Measurements from ENCODE around the gene C5orf63. TPM values are rescaled to one million over a fixed set of nuclear protein-coding genes. Genes with fewer than 3 reads are reported as not detected.

The C5orf63 gene
- total and polyA plus RNA-seq, 2 of the 8 experiments (the other 6 are each of a cell fraction or from before 2014, with no cell fraction given): 0.67 to 0.71 TPM

DNA sequence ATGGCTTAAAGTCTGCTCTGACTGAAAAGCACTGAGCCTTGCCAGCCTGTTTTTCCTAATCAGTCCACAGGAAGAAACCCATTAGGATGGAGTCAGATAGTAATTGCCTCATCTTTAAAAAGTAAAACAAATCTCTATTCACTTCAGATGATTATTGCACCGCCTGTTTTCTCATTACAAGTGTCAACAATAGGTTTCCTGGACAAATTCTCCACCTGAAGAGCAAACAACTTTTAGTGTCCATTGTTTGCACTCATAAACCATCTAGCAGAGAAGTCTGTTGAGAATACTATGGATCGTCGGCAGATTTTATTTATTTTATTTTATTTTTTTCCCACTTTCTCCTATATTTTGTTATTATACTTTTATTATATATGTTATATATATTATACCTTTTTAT lies 20.3 kb downstream of the C5orf63 start:
- H3K14ac ChIP-seq (ENCODE audit: insufficient read length): no peak overlapping the region
- H3K4me3 ChIP-seq (ENCODE audit: extremely low read depth in 1 of 4, insufficient read depth in 2 of 4, low read depth in 3 of 4, low read length in 4 of 4): no peak overlapping the region
- H2BK12ac ChIP-seq (ENCODE audit: low read depth, low read length): no peak overlapping the region
- no peak overlapping the region for H2BK5ac ChIP-seq (ENCODE audit: low read depth, low read length)
- no peak overlapping the region for H2AFZ ChIP-seq (ENCODE audit: low read length)
- H3K18ac ChIP-seq (ENCODE audit: extremely low read depth, low read length): no peak overlapping the region
- no peak overlapping the region for H2BK15ac ChIP-seq (ENCODE audit: low read length)
- no peak overlapping the region for H2BK120ac ChIP-seq (replicated peaks; ENCODE audit: low read depth, low read length)
- no peak for FAIRE-seq
- no peak overlapping the region for H4K8ac ChIP-seq (ENCODE audit: extremely low read depth, insufficient read depth, low read length)
- no peak overlapping the region for H2AK5ac ChIP-seq (ENCODE audit: low read depth, low read length)
- no peaks in the 10 kb centered on the region for H4K20me1 ChIP-seq (replicated peaks in 1 of 2; ENCODE audit: control insufficient read depth in 1 of 2, insufficient read depth in 2 of 2, low read length in 2 of 2)
- H3K4me1 ChIP-seq (replicated peaks in 1 of 4; ENCODE audit: control insufficient read depth in 3 of 4, insufficient read depth in 4 of 4, low read length in 3 of 4): no peaks in the 10 kb centered on the region
- no peaks in the 10 kb centered on the region; a peak in 1 of 8 replicates for H3K36me3 ChIP-seq (ENCODE audit: control insufficient read depth in 2 of 4, insufficient read depth in 4 of 4, low read length in 3 of 4)
- TF ChIP-seq SRF (IDR thresholded peaks at IDR 0.05; ENCODE audit: low read depth, low read length) (no peak), GTF2F1 (IDR thresholded peaks at IDR 0.05; ENCODE audit: borderline replicate concordance, low read depth, low read length) (no peak), SP1 (IDR thresholded peaks at IDR 0.05; ENCODE audit: low read depth, low read length) (no peak), RFX5 (IDR thresholded peaks at IDR 0.05; ENCODE audit: borderline replicate concordance, low read depth, low read length) (no peak), FOSL1 (IDR thresholded peaks at IDR 0.05; ENCODE audit: insufficient read depth, low read depth, low read length) (no peak), TEAD4 (IDR thresholded peaks at IDR 0.05; ENCODE audit: low read depth, low read length) (no peak), BRCA1 (IDR thresholded peaks at IDR 0.05; ENCODE audit: low read depth, low read length) (no peak), SIX5 (IDR thresholded peaks at IDR 0.05; ENCODE audit: low read depth, low read length) (no peak), JUN (IDR thresholded peaks at IDR 0.05; ENCODE audit: low read depth, low read length) (no peak), TCF12 (IDR thresholded peaks at IDR 0.05; ENCODE audit: low read depth, low read length) (no peak), SUZ12 (IDR thresholded peaks at IDR 0.05; ENCODE audit: low read length) (no peak), RXRA (IDR thresholded peaks at IDR 0.05; ENCODE audit: insufficient read depth, low read depth, low read length) (no peak), POLR2AphosphoS5 (IDR thresholded peaks at IDR 0.05; ENCODE audit: low read depth, low read length) (no peak), TAF1 (IDR thresholded peaks at IDR 0.05; ENCODE audit: low read depth, low read length) (no peak), KDM4A (IDR thresholded peaks at IDR 0.05; ENCODE audit: low read depth, low read length, severe bottlenecking) (no peak)
- TF ChIP-seq, protein P1, sequence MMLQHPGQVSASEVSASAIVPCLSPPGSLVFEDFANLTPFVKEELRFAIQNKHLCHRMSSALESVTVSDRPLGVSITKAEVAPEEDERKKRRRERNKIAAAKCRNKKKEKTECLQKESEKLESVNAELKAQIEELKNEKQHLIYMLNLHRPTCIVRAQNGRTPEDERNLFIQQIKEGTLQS (IDR thresholded peaks at IDR 0.05; ENCODE audit: insufficient read depth, low read depth, low read length): no peak
- no peaks in the 10 kb centered on the region for H3K79me2 ChIP-seq (ENCODE audit: control insufficient read depth in 1 of 2, insufficient read depth in 2 of 2, low read length in 2 of 2)
- 89% methylated on average over 3 of the region's 3 CpGs; no CpG with 5 or more reads in 1 of the 2 experiments for WGBS, 2 experiments (ENCODE audit: extremely low coverage in 1 of 2, insufficient coverage in 1 of 2, insufficient read length in 1 of 2, insufficient replicate concordance in 2 of 2, low coverage in 1 of 2, low lambda C conversion rate in 2 of 2, missing lambda C conversion rate in 1 of 2)
- H3K4ac ChIP-seq (replicated peaks; ENCODE audit: insufficient read length, low read depth, low read length): no peak overlapping the region
- H3K23me2 ChIP-seq (ENCODE audit: low read depth, low read length): peaks cover 2% of the 10 kb centered on the region; the same call in 1 of the 2 replicates
- no peak overlapping the region for H3K27ac ChIP-seq (ENCODE audit: low read depth, low read length)
- no peak overlapping the region for H3K9ac ChIP-seq (replicated peaks in 1 of 4; ENCODE audit: extremely low read depth in 1 of 4, low read depth in 3 of 4, low read length in 3 of 4)
- no peaks in the 10 kb centered on the region for H3K79me1 ChIP-seq (ENCODE audit: low read depth, low read length)
- no peak overlapping the region for H4K91ac ChIP-seq (replicated peaks; ENCODE audit: insufficient read length, low read length)
- peaks cover 0 to 5% of the 10 kb centered on the region in 2 experiments; a peak in 1 of 4 replicates for H3K9me3 ChIP-seq (ENCODE audit: insufficient read depth in 2 of 2, low read depth in 1 of 2, low read length in 1 of 2)
- H2BK20ac ChIP-seq (ENCODE audit: low read length): no peak overlapping the region
- ChIA-PET POLR2A (ENCODE audit: partially characterized antibody) (no interaction called here), CTCF (ENCODE audit: partially characterized antibody) (no interaction called here)
- no peak overlapping the region for H3K4me2 ChIP-seq (ENCODE audit: insufficient read depth in 1 of 2, low read depth in 2 of 2, low read length in 2 of 2)
- H3K56ac ChIP-seq (replicated peaks; ENCODE audit: insufficient read length, low read depth, low read length): no peak overlapping the region
- no peak for DNase-seq (ENCODE audit: low read depth in 1 of 2, low spot score in 2 of 2)
- no peak overlapping the region for H3K23ac ChIP-seq (ENCODE audit: insufficient read length)
- no peak overlapping the region for H4K5ac ChIP-seq (ENCODE audit: insufficient read length, low read depth, low read length)
- no peaks in the 10 kb centered on the region for H3K27me3 ChIP-seq (replicated peaks in 1 of 4; ENCODE audit: control insufficient read depth in 3 of 4, extremely low read depth in 1 of 4, insufficient read depth in 3 of 4, low read length in 3 of 4)

Measured in H1 (cell line).